HFFc6 (cell line): ENCODE data around the gene SNRNP48. TPM values are rescaled to one million over a fixed set of nuclear protein-coding genes. Genes with fewer than 3 reads are reported as not detected.

Experiments used
- DNase-seq: peaks from one replicate; pipeline ENCODE4 v3.0.0-alpha.2; 2018
- H3K27ac Mint-ChIP-seq: 2 replicates; pipeline ENCODE4 v1.8.0; 2020; ENCODE audit warnings: mild to moderate bottlenecking, mixed read lengths
- H3K27me3 Mint-ChIP-seq: 2 replicates; pipeline ENCODE4 v1.8.0; 2021; ENCODE audit warnings: mild to moderate bottlenecking, moderate library complexity, mixed read lengths; ENCODE audit not compliant: insufficient read depth
- H3K36me3 Mint-ChIP-seq: 2 replicates; pipeline ENCODE4 v1.8.0; 2021; ENCODE audit warnings: low read depth, mixed read lengths
- H3K4me1 Mint-ChIP-seq: 2 replicates; pipeline ENCODE4 v1.8.0; 2020; ENCODE audit warnings: low read depth, mixed read lengths
- H3K4me3 Mint-ChIP-seq: 2 replicates; pipeline ENCODE4 v1.8.0; 2020; ENCODE audit warnings: mild to moderate bottlenecking, moderate library complexity, mixed read lengths
- H3K9me3 Mint-ChIP-seq: 2 replicates; pipeline ENCODE4 v1.8.0; 2020; ENCODE audit warnings: mild to moderate bottlenecking, mixed read lengths
- CTCF ChIP-seq: fragments of 200-600 bp; sonication (generic); IDR thresholded peaks from 2 replicates; pipeline ENCODE4 v1.5.0; 2021; ENCODE audit warnings: antibody characterized with exemption, mild to moderate bottlenecking
- total RNA-seq, 6 experiments: library from RNA; stranded (reverse); fragmentation: NEBNext Ultra II Directional; extraction: Animal tissue kit (Norgen Biotek cat#: 25700); gene quantifications; 2 replicates in 1 of 6; 3 replicates in 5 of 6; pipeline ENCODE4 v1.2.3, GENCODE V29; 2021

SNRNP48 gene
- total RNA-seq, 6 experiments from 2014 or later: 9.7 to 12.9 (median 11.9) TPM

GRCh38 chr6:7629321-7629720 lies 39.3 kb downstream of the SNRNP48 start:
- Mint-ChIP-seq H3K27ac (no peak overlapping the region), H3K4me1 (peaks cover 17% of the 10 kb centered on the region), H3K36me3 (no peaks in the 10 kb centered on the region; the same call in 1 of the 2 replicates), H3K9me3 (no peaks in the 10 kb centered on the region), H3K4me3 (no peak overlapping the region), H3K27me3 (peaks cover 6% of the 10 kb centered on the region)
- no peak for TF ChIP-seq CTCF
- DNase-seq: peak; percentile 33

- DNase-seq: no peak
- Mint-ChIP-seq H3K4me1 (peaks cover 17% of the 10 kb centered on the region), H3K9me3 (peaks cover 1% of the 10 kb centered on the region; the same call in 1 of the 2 replicates), H3K27ac (no peak overlapping the region), H3K27me3 (peaks cover 6% of the 10 kb centered on the region), H3K36me3 (peaks cover 1% of the 10 kb centered on the region), H3K4me3 (no peak overlapping the region)
- no peak for TF ChIP-seq CTCF
Measured at GRCh38 chr6:7630792-7631191, 40.8 kb downstream of the SNRNP48 start.

GRCh38 chr6:7631466-7631865 lies 41.5 kb downstream of the SNRNP48 start:
- Mint-ChIP-seq H3K27ac (no peak overlapping the region), H3K27me3 (peaks cover 6% of the 10 kb centered on the region), H3K4me3 (no peak overlapping the region), H3K9me3 (peaks cover 5% of the 10 kb centered on the region; the same call in 1 of the 2 replicates), H3K4me1 (peaks cover 22% of the 10 kb centered on the region), H3K36me3 (peaks cover 5% of the 10 kb centered on the region)
- no peak for TF ChIP-seq CTCF
- DNase-seq: no peak

- no peak for DNase-seq
- no peak overlapping the region for H3K4me3 Mint-ChIP-seq
- H3K9me3 Mint-ChIP-seq: peaks cover 5% of the 10 kb centered on the region; the same call in 1 of the 2 replicates
- no peak for TF ChIP-seq CTCF
- peaks cover 6% of the 10 kb centered on the region for H3K27me3 Mint-ChIP-seq
- peaks cover 5% of the 10 kb centered on the region; the same call in 1 of the 2 replicates for H3K36me3 Mint-ChIP-seq
- peaks cover 26% of the 10 kb centered on the region for H3K4me1 Mint-ChIP-seq
- H3K27ac Mint-ChIP-seq: no peak overlapping the region
Measured at GRCh38 chr6:7632501-7633290, 42.7 kb downstream of the SNRNP48 start.

- H3K36me3 Mint-ChIP-seq: peaks cover 5% of the 10 kb centered on the region; the same call in 1 of the 2 replicates
- H3K27ac Mint-ChIP-seq: no peak overlapping the region
- H3K9me3 Mint-ChIP-seq: peaks cover 5% of the 10 kb centered on the region; the same call in 1 of the 2 replicates
- peaks cover 6% of the 10 kb centered on the region for H3K27me3 Mint-ChIP-seq
- no peak for DNase-seq
- no peak for TF ChIP-seq CTCF
- H3K4me3 Mint-ChIP-seq: no peak overlapping the region
- peaks cover 26% of the 10 kb centered on the region for H3K4me1 Mint-ChIP-seq
Measured at GRCh38 chr6:7633361-7633760, 43.4 kb downstream of the SNRNP48 start.
